ENCODE results near the gene RARG. TPM values are rescaled to one million over a fixed set of nuclear protein-coding genes. Genes with fewer than 3 reads are reported as not detected.

RARG gene
- total and polyA plus RNA-seq, 12 donors: 3.8 to 36.4 (median 24.8) TPM

DNA sequence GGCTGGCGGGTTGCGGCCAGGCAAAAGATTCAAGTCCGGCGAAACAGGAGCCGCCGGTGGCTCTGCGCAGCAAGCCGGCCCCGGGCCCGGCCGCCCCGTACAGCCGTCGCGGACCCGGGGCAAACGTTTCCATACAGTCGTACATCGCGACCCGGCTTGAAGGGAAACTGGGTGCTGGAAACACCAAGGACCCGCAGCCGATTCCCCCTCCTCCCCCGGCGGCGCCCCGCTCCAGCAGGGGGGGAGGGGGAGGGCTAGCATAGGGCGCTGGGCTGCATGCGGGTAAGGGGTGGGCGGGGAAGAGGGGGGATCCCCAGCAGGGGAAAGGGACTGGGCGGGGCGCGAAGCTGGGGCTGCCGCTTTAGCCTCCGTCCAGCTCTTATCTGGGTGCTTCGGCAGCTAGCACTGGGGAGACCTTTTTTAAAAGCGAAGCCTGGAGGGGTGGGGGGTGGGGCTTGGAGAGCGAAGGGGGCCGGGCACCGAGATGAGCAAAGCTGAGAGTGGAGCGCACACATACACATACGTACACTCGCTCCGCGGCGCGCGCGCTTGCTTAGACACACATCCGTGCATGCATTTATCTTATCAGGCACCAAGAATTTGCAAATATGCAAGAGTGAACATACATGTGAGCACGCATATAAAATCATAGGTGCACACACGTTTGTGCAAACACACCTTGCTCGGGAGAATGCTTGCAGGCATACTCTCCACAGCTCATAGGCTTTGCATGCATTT is 11.9 kb downstream of the RARG start:
- Histone ChIP-seq H3K27ac (peak overlapping the region; percentile 41 to 99 (median 97)), H3K4me1 (replicated peaks in 1 of 2) (peaks cover 34 to 58% of the 10 kb centered on the region in 2 donors), H3K4me3 (peak overlapping the region; percentile 22 to 91 (median 69)), H3K27me3 (no peaks in the 10 kb centered on the region), H3K36me3 (replicated peaks in 1 of 2) (no peaks in the 10 kb centered on the region), H3K9me3 (replicated peaks in 1 of 3) (no peaks in the 10 kb centered on the region)
- WGBS, 4 donors: 0 to 1% (median 1%) methylated on average over 19 to 51 of the region's 53 CpGs
- peak in 6 of 7 donors; percentile 58 to 85 (median 76) for DNase-seq
- TF ChIP-seq POLR2A (IDR thresholded peaks at IDR 0.05): peak in 1 of 2 donors; percentile 14
- TF ChIP-seq, protein P1, sequence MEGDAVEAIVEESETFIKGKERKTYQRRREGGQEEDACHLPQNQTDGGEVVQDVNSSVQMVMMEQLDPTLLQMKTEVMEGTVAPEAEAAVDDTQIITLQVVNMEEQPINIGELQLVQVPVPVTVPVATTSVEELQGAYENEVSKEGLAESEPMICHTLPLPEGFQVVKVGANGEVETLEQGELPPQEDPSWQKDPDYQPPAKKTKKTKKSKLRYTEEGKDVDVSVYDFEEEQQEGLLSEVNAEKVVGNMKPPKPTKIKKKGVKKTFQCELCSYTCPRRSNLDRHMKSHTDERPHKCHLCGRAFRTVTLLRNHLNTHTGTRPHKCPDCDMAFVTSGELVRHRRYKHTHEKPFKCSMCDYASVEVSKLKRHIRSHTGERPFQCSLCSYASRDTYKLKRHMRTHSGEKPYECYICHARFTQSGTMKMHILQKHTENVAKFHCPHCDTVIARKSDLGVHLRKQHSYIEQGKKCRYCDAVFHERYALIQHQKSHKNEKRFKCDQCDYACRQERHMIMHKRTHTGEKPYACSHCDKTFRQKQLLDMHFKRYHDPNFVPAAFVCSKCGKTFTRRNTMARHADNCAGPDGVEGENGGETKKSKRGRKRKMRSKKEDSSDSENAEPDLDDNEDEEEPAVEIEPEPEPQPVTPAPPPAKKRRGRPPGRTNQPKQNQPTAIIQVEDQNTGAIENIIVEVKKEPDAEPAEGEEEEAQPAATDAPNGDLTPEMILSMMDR (IDR thresholded peaks at IDR 0.05): no peak
- intact Hi-C loops (cut with DNase I): loop anchor here in 1 of 2 donors (10.0 kb wide), 2 partner anchors 65 to 205 kb away; partner anchors contain the start of gene AMHR2

DNA sequence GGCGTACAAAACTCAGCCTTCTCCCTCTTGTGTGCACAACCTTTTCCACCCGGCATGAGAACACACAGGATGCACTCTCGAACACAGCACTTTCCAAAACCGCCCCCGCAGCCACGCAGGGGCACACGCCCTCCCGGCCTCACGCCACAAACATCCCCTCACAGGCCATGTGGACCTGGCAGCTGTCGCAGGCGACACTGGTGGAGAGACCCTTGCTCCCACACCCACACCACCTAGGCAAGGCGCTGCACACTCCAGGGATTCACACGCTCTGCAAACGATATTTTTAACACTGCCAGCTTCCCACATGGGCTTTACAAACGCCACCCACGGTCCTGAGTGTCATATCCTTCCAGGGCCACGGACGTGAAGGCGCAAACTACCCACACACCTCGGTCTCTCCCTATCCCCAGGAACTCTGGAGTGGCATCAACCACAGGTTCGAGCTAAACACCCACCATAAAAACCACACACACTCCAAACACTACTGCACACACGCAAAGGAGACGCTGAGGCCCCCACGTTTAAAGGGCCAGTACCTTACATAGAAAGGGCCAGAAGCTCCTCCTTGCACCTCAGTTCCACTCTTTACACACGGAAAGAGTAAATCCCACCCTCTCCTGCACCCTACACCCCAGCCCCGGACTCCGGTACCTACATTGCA is 12.6 kb downstream of the RARG start:
- WGBS, 4 donors: 4 to 19% (median 11%) methylated on average over 25 to 27 of the region's 27 CpGs
- intact Hi-C loops (cut with DNase I): loop anchor here in 1 of 2 donors (10.0 kb wide), 2 partner anchors 65 to 205 kb away; partner anchors contain the start of gene AMHR2

DNA sequence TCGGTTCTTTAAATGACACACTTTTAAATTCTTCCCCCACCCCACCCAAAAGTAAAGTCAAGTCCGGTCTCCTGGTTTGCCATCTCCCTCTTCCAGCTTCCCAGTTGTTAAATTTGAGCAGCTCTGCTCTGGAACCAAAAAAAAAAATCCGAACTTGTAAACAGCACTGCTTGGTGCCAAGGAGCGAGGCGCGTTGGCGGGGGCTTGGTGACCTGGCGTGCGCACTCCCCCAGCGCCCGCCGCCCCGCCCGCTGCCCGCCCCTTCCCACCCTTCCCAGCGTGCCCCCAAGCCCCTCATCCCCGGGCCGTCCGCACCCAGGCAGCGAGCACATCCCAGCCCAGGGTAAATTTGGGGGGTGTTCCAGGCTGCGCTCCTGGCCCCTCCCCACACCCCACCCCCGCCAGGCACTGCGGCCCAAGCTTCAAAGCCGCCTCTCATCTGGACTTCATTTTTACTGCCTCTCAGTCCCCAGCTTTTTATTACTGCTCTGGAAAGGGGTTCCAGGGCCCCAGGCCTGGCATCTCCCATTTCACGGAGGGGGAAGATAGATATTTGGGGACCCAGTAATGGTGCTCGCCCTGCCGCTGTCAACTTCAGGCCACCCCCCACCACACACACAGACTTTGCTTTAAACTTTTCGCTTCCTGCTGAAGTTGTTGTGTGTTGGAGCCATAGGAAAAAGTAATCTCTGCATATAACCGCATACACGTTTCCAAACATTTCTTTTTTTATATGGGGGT is 13.3 kb downstream of the RARG start:
- Histone ChIP-seq H3K4me1 (replicated peaks in 1 of 2) (peaks cover 34 to 51% of the 10 kb centered on the region in 2 donors), H3K36me3 (replicated peaks in 1 of 2) (peaks cover 0 to 7% of the 10 kb centered on the region in 2 donors), H3K9me3 (replicated peaks in 1 of 3) (no peaks in the 10 kb centered on the region), H3K4me3 (peak overlapping the region in 2 of 4 donors; percentile 65 to 91), H3K27me3 (no peaks in the 10 kb centered on the region), H3K27ac (peak overlapping the region in 3 of 5 donors; percentile 59 to 99 (median 97))
- TF ChIP-seq POLR2A (IDR thresholded peaks at IDR 0.05): no peak
- TF ChIP-seq, protein P1 (IDR thresholded peaks at IDR 0.05): no peak
- 54 to 66% (median 58%) methylated on average over 28 to 30 of the region's 30 CpGs for WGBS, 4 donors
- intact Hi-C loops (cut with DNase I): loop anchor here in 1 of 2 donors (10.0 kb wide), 2 partner anchors 66 to 206 kb away; partner anchors contain the start of gene AMHR2
- DNase-seq: no peak

More for the DNA sequence above, 12.6 kb downstream of the RARG start:
- Histone ChIP-seq H3K4me1 (replicated peaks in 1 of 2) (peaks cover 34 to 52% of the 10 kb centered on the region in 2 donors), H3K4me3 (peak overlapping the region; percentile 22 to 91 (median 69)), H3K9me3 (replicated peaks in 1 of 3) (no peaks in the 10 kb centered on the region), H3K27me3 (no peaks in the 10 kb centered on the region), H3K27ac (peak overlapping the region in 4 of 5 donors; percentile 59 to 99 (median 82)), H3K36me3 (replicated peaks in 1 of 2) (peaks cover 0 to under 1% of the 10 kb centered on the region in 2 donors)
- TF ChIP-seq POLR2A (IDR thresholded peaks at IDR 0.05): no peak
- TF ChIP-seq, protein P1 (IDR thresholded peaks at IDR 0.05): no peak
- no peak for DNase-seq

Measured in adrenal gland (tissue), 12 donors.